GM12874 (cell line): ENCODE measurements around the gene FRMD1.

Experiments used
- TF ChIP-seq, protein P1 (sequence below): IDR thresholded peaks from 2 replicates; pipeline ENCODE4 v1.5.1; 2011; ENCODE audit warnings: low read depth, mild to moderate bottlenecking, control low read depth, low read length, moderate library complexity; ENCODE audit not compliant: insufficient read depth

The FRMD1 gene

DNA sequence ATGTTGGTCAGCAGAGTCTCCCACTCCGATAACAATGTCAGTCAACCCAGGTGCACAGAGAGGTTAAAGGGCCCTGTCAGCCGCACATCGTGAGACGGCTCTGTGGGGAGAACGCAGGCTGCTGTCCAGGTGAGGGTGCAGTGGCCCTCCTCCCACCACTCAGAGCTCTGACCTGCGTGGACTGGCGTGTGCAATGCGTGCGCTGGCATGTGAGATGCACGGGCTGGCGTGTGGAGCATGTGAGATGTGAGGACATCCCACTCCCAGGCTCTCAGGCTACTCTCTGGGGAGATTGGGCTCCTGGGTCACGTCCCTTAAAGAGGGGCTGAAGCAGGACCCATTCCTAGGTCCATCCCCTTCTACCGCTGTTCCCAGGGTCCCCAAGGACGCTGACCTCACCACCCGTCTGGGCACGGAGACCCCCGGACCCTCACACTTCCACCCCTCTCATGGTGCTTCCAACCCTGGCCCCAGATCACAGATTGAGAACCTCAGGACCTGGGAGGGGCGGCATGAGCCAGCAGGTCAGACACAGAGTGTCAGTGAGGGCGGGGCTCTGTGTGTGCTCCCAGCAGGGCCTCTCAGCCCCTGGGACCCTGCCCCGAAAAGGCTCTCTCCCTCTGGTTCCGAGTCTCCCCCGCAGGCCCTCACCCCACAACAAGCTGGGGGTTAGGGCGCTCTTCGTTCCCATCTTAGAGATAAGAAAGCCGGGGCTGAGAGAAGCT lies 8.6 kb upstream of the FRMD1 start:
- TF ChIP-seq, protein P1, sequence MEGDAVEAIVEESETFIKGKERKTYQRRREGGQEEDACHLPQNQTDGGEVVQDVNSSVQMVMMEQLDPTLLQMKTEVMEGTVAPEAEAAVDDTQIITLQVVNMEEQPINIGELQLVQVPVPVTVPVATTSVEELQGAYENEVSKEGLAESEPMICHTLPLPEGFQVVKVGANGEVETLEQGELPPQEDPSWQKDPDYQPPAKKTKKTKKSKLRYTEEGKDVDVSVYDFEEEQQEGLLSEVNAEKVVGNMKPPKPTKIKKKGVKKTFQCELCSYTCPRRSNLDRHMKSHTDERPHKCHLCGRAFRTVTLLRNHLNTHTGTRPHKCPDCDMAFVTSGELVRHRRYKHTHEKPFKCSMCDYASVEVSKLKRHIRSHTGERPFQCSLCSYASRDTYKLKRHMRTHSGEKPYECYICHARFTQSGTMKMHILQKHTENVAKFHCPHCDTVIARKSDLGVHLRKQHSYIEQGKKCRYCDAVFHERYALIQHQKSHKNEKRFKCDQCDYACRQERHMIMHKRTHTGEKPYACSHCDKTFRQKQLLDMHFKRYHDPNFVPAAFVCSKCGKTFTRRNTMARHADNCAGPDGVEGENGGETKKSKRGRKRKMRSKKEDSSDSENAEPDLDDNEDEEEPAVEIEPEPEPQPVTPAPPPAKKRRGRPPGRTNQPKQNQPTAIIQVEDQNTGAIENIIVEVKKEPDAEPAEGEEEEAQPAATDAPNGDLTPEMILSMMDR = no peak

DNA sequence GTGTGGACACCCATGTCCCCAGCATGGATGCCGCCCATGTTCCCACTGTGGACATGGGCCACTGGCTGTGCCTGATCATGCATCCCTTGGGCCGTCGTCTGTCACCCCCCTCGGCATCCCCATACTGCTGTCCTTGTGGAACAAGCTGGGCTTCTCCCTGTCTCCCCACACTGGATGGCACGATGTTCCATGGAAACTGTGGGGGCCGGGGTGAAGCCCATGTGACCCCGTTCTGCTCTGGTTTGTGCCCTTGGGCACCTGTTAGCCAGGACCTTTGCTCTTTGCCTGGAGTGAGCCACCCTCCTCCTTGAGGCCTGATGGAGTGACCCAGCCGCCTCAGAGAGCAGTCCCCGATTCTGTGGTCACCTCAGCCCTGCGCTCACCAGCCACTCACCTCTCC lies 7.6 kb upstream of the FRMD1 start:
- TF ChIP-seq, protein P1 = no peak

DNA sequence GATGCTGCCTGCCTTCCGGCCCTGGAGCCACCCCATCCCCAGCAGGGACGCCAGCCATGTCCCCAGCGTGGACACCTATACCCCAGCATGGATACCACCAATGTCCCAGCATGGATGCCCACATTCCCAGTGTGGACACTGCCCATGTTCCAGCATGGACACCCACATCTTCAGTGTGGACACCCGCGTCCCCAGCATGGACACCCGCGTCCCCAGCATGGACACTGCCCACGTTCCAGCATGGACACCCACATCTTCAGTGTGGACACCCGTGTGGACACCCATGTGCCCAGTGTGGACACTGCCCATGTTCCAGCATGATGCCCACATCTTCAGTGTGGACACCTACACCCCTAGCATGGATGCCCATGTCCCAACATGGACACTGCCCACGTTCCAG lies 7.1 kb upstream of the FRMD1 start:
- TF ChIP-seq, protein P1 = no peak

DNA sequence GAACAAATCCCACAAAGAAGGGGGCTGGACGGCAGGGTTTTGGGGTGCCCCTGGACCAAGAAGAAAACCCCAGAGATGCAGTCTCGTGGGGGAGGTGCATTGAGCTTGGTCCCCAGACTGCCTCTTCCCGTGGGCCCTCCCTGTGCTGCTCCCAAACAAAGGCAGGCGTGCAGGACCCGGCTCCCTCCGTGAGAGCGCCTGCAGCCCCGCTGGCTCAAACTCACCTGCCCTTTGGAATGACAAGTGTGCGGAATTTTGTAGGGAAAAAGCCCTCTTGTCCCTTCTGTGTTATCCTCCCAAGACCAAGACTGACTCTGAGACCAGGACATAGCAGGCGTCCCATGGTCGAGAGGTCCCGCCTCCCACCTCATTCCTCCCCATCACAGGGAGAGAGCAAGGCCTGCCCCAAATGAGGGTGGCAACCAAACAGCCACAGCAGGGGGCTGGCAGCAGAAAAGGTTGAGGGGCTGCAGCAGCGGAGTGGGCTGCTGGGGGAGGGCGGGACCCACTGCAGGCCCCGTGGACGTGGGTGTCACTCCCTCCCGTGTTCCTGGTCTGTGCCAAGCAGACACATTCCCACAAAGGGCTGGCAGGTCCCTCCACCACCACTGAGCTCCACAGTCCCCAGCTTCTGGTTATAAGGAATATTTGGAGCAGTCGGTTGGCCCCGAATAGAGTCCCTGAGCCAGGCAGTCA lies 5.6 kb upstream of the FRMD1 start:
- TF ChIP-seq, protein P1 = no peak

DNA sequence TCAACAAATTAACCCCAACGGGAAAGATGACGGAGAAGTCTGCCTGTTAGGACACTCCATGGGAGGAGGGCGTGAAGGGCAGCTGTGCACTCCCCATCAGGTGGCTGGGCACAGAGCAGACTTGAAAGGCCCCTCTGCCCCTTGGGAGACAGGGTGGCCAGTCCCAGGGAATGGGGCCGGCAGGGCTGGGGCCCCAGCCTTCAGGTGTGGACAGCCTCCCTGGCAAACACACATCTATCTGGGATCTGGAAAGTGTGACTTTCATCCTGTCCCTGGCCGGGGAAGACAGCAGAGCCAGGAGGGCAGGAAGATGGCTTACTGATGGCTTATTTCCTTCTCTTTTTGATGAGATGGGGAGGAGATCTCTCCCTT lies 4.5 kb upstream of the FRMD1 start:
- TF ChIP-seq, protein P1 = no peak

DNA sequence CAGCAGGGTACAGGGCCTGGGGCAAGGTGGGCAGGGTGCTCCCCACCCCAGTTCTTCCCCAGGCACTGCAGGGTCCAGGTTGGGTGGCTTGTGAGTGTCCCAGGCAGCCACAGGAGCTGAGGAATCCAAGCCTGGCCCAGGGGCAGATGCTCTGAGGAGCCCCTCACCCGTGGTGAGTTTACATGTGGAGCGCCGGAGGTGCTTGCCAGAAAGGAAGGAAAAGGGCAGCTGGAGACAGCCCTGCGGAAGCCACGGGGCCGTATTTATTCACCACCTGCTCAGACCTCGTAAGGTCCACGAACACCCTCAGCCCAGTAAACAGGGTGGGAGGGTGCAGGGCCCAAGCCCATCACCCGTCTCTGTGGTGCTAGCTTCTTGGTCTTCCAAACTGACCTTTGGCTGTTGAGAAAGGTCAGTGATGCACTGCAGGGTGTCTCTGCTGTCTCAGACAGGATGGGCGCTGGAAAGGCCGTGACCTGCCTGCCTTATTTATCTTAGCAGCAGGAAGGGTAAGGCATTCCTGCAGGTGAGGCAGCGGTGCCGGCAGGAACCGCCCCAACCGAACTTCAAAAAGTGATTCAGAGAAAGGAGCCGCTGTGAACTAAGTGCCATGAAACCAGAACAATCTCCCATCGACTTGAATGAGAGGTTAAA lies 4.0 kb upstream of the FRMD1 start:
- TF ChIP-seq, protein P1 = no peak

DNA sequence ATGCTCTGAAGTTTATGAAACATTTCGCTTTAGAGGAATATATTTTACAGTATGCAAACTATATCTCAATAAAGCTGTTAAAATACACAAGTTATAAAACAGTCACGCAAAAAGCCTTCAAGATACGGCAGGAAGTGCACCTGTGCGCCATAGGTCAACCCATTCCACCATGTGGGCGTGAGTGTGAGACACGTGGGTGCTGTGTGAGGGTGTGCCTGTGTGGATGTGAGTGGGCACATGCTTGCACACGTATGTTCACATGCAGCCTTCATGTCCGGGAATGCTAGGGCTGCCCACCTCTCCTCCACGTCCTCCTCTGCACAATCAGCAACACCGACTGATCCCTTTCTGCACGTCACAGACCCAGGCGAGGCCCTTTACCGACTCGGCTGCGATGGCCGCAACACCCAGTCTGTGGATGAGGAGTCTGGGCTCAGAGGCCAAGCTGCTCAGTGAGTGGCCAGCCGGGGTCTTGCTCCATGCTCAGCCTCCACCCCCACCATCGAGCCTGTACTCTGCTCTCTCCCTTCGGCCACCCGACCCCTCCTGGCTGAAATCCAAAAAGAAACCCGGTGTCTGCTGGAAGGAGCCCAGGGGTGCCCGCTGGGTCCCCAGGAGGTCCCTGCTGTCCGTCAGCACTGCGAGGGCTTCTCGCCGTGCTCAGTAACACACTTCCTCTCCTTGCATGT lies 3.0 kb upstream of the FRMD1 start:
- TF ChIP-seq, protein P1 = no peak
